ENCODE data around the gene AMPD2.
"Not testable (repeated sequence)": the region's sequence is repeated elsewhere in the genome, so short reads cannot be mapped to it uniquely, and the experiment has no call there.

Gene AMPD2

GRCh38 chr1:109649491-109649914, 29.9 kb downstream of the AMPD2 start:
- no peak for DNase-seq (ENCODE audit: low read depth in 2 of 2)

- no peak for DNase-seq (ENCODE audit: low read depth in 2 of 2)
These were observed 31.0 kb downstream of the AMPD2 start for GRCh38 chr1:109650609-109651008.

DNA sequence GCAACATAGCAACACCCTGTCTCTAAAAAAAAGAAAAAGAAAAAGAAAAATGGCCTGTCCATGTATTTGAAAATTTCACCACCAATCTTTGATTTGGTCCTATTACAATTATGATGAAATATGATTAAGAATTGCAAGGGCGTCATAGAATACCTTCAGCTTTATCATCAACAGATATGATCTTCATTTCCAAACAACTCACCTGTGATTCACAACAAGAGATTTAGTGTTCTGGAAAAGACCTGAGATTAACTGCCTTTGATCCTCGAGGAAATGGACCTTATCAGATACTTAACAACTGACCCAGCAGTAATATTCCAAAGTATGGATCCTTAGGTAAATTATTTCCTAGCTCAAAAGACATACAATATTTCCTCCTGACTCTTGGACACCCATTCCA, 32.8 kb downstream of the AMPD2 start:
- no peak for DNase-seq (ENCODE audit: low read depth in 2 of 2)

GRCh38 chr1:109653306-109653705, 33.7 kb downstream of the AMPD2 start:
- DNase-seq (ENCODE audit: low read depth in 2 of 2) = no peak

- DNase-seq (ENCODE audit: low read depth in 2 of 2) = no peak
These were observed 34.9 kb downstream of the AMPD2 start for GRCh38 chr1:109654519-109654918.

- DNase-seq (ENCODE audit: low read depth in 2 of 2) = peak; percentile 13 to 55
These were observed 36.2 kb downstream of the AMPD2 start, which contains the start of gene GSTM4 for GRCh38 chr1:109655615-109656519. Gene GSTM4, plus strand, starts transcription at chr1:109656099. Its CDS starts 291 bp downstream, at chr1:109656390.

DNA sequence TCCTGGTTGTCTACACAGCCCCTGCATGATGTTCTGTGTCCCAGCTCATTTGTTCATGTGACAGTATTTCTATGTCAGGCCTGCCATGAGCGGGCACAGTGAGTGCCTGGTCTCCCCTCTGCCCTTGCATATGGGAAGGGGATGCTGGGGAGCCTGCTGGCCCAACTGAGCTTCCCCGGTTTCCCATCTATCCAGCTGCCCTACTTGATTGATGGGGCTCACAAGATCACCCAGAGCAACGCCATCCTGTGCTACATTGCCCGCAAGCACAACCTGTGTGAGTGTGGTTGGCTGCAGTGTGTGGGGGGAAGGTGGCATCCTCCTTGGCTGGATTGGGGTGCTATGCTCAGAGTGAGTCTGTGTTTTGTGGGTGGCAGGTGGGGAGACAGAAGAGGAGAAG, 37.8 kb downstream of the AMPD2 start:
- no peak for DNase-seq (ENCODE audit: low read depth in 2 of 2)

GRCh38 chr1:109657970-109658369, 38.3 kb downstream of the AMPD2 start:
- DNase-seq (ENCODE audit: low read depth in 2 of 2) = no peak

GRCh38 chr1:109658533-109659042, 39.0 kb downstream of the AMPD2 start:
- DNase-seq (ENCODE audit: low read depth in 2 of 2) = no peak

DNA sequence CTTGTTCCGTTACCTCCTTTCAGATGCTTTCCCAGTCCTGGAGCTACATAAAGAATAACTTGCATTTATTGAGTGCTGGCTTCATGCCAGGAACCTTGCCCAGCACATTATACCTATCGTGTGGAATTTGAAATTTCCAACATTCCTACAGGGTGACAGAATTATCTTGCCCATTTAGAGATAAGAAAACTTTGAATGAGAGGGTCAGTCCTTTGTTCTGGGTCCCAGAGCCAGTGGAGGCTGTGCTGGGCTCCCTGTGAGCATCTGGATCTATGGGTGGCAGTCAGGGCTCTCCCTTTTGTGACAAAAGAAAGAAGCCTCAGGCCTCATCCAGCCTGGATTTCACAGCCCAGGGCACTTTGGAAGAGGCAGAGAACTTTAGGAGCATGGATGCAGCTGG, 39.5 kb downstream of the AMPD2 start:
- DNase-seq (ENCODE audit: low read depth in 2 of 2) = no peak

- DNase-seq (ENCODE audit: low read depth in 2 of 2) = no peak
These were observed 40.5 kb downstream of the AMPD2 start for GRCh38 chr1:109659997-109660690.

- DNase-seq (ENCODE audit: low read depth in 2 of 2) = not testable (repeated sequence)
These were observed 41.0 kb downstream of the AMPD2 start for GRCh38 chr1:109660691-109661026.

GRCh38 chr1:109661391-109661790, 41.8 kb downstream of the AMPD2 start:
- DNase-seq (ENCODE audit: low read depth in 2 of 2) = no peak

DNA sequence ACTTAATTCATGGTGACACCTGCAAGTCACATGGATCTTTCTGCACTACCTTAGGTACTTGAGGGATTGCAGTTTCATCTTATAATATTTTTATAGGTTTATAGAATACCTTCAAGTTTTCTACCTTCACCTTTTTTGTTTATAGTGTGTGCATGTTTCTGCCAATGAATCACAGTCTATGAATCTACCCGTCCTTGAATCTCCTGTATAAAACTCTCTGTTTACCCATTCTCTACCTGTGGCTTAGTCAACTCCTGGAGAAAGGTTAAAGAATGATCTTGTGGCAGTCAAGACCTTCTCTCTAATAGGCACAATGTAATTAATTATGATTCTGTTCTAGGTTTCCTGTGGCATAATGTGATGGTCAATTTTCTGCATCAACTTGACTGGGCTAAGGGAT, 45.0 kb downstream of the AMPD2 start:
- no peak for DNase-seq (ENCODE audit: low read depth in 2 of 2)

DNA sequence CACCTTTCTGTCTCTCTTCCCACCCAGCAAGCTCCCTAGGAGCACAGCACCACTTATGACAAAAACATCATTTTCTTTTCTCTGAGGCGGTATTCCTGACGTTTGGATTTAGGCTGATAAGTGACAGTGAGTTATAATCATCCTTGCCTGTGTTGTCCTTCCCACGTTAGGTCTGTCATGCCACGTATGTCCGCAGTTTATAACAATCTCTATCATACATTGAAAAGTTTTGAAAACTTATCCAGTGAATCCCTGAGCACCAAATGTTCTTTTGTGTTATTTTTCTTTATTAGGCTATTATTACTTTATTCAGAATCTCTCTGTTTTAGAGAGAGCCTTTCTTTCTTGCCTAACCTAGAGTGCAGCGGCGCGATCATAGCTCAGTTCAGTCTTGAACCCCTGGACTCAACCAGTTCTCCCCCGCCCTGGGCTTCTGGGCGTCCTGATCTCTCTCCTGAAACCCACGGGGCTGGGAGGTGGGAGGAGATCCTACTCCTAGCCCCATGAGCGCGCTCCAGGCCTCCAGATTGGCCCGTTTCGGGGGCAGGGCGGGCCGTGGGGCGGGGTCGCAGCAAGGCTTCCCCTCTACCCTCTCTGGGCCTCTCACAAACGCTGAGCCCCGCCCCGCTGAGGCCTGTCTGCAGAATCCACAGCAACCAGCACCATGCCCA, 48.0 kb downstream of the AMPD2 start, which contains the start of gene GSTM2:
Gene GSTM2 (plus strand): TSS at position 606 of the 671 bp plus-strand sequence. CDS start 59 bp downstream, at position 665.
- peak; percentile 31 to 68 for DNase-seq (ENCODE audit: low read depth in 2 of 2)

GRCh38 chr1:109668123-109668775, 48.6 kb downstream of the AMPD2 start:
- no peak for DNase-seq (ENCODE audit: low read depth in 2 of 2)

DNA sequence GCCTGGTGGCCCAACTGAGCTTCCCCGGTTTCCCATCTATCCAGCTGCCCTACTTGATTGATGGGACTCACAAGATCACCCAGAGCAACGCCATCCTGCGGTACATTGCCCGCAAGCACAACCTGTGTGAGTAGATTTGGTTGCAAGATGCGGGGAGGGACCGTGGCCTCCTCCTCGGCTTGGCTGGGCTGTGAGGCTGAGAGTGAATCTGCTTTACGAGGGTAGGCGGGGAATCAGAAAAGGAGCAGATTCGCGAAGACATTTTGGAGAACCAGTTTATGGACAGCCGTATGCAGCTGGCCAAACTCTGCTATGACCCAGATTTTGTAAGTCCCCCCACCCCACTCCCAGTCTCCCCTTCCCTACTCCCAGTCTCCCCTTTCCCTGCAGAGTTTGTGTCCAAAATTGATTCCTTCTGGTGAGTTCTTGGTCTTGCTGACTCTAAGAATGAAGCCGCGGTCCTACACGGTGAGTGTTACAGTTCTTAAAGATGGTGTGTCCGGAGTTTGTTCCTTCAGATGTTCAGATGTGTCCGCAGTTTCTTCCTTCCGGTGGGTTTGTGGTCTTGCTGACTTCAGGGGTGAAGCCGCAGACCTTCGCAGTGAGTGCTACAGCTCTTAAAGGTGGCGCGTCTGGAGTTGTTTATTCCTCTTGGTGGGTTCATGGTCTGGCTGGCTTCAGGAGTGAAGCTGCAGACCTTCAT, 49.8 kb downstream of the AMPD2 start:
- no peak for DNase-seq (ENCODE audit: low read depth in 2 of 2)

DNA sequence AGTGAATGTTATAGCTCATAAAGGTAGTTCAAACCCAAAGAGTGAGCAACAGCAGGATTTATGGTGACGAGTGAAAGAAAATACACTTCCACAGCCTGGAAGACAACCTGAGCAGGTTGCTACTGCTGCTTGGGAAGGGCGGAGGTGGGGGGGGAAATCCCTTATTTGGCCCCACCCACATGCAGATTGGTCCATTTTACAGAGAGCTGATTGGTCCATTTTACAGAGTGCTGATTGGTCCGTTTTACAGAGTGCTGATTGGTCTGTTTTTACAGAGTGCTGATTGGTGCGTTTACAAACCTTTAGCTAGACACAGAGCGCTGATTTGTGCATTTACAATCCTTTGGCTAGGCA, 50.3 kb downstream of the AMPD2 start:
- not testable (repeated sequence) for DNase-seq (ENCODE audit: low read depth in 2 of 2)

DNA sequence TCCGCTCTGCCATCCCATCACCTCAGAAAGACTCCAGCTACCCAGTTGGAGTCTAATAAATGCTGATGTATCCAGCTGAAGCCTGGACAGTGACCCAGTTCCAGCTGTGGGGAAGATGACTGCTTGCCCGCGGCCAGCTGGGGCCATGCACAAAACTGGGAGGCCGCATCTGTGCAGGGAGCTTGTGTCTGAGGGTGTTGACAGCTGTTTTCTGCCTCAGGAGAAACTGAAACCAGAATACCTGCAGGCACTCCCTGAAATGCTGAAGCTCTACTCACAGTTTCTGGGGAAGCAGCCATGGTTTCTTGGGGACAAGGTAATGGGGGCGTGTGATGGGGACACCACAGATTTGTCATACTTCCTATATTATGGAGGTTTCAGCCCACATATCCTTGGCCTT, 51.4 kb downstream of the AMPD2 start:
- no peak for DNase-seq (ENCODE audit: low read depth in 2 of 2)

DNA sequence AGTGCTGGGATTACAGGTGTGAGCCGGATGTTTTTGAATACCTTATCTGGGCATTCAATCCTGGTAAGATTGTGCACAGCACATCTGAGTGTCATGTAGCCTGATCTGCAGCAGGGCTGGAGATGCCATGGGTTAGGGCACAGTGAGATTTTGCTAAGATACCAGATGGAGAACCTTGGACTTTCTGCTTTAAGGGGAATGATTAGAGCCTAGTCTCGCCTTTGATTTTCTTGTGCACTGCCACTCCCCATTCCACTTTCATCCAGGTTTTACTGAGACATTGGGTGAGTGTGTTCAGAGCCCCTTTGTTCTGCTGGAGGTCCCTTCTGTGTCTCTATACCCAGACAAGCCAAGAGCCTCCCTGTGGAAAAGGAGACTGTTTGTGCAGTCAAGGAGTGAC, 54.2 kb downstream of the AMPD2 start:
- DNase-seq (ENCODE audit: low read depth in 2 of 2) = not testable (repeated sequence)
